ENCODE measurements around the gene GUCY1A2. TPM values are rescaled to one million over a fixed set of nuclear protein-coding genes. Genes with fewer than 3 reads are reported as not detected.
"Not testable (repeated sequence)": the region's sequence is repeated elsewhere in the genome, so short reads cannot be mapped to it uniquely, and the experiment has no call there.

The GUCY1A2 gene
- total RNA-seq, result 10 to 100 TPM; 15.6 to 31.7 TPM
- polyA plus RNA-seq (ENCODE audit: insufficient read length in 6 of 6), result 10 to 100 TPM; 24.8 to 32.7 (median 26.2) TPM
- long read RNA-seq, donor 1, full-length matches to known transcripts, result 2 of 20 reads
- long read RNA-seq, donor 1, partial matches to known transcripts, result 18 of 20 reads
- long read RNA-seq, donor 1, other reads (novel, unspliced or antisense), result 0 of 20 reads
- long read RNA-seq, donor 2, full-length matches to known transcripts, result 1 of 11 reads
- long read RNA-seq, donor 2, partial matches to known transcripts, result 10 of 11 reads
- long read RNA-seq, donor 2, other reads (novel, unspliced or antisense), result 0 of 11 reads
- long read RNA-seq, donor 3, partial matches to known transcripts, result 5 of 5 reads
- long read RNA-seq, donor 3, other reads (novel, unspliced or antisense), result 0 of 5 reads
- long read RNA-seq, donor 4, partial matches to known transcripts, result 0 of 1 reads
- long read RNA-seq, donor 4, other reads (novel, unspliced or antisense), result 1 of 1 reads
- long read RNA-seq, donor 5, full-length matches to known transcripts, result 1 of 12 reads
- long read RNA-seq, donor 5, partial matches to known transcripts, result 11 of 12 reads
- long read RNA-seq, donor 5, other reads (novel, unspliced or antisense), result 0 of 12 reads
- long read RNA-seq, donor 6, result 0 reads
- long read RNA-seq, donor 7, result 0 reads
- long read RNA-seq, donor 8, full-length matches to known transcripts, result 3 of 12 reads
- long read RNA-seq, donor 8, partial matches to known transcripts, result 9 of 12 reads
- long read RNA-seq, donor 8, other reads (novel, unspliced or antisense), result 0 of 12 reads
- long read RNA-seq, donor 9, result 0 reads
- long read RNA-seq, donor 10, result 0 reads
- long read RNA-seq, donor 11, full-length matches to known transcripts, result 1 of 12 reads
- long read RNA-seq, donor 11, partial matches to known transcripts, result 11 of 12 reads
- long read RNA-seq, donor 11, other reads (novel, unspliced or antisense), result 0 of 12 reads
- long read RNA-seq, donor 12, full-length matches to known transcripts, result 4 of 11 reads
- long read RNA-seq, donor 12, partial matches to known transcripts, result 7 of 11 reads
- long read RNA-seq, donor 12, other reads (novel, unspliced or antisense), result 0 of 11 reads

GRCh38 chr11:107018219-107018901, at the start of gene GUCY1A2:
TSS of gene GUCY1A2 (minus strand) at chr11:107018476. CDS start at chr11:107018055, 421 bp downstream.
- Histone ChIP-seq H3K27me3 (peaks cover 20 to 75% of the 10 kb centered on the region in 2 donors), H3K9me3 (no peaks in the 10 kb centered on the region), H3K36me3 (no peaks in the 10 kb centered on the region), H3K4me1 (no peaks in the 10 kb centered on the region), H3K4me3 (peak within 1 kb of the TSS; percentile 22 to 31), H3K27ac (peak within 1 kb of the TSS in 1 of 2 donors; percentile 56)
- DNase-seq (peak; percentile 34 to 78 (median 64)), ATAC-seq (peak; percentile 28)
- intact Hi-C loops (cut with DNase I), result no loop called here
- TF ChIP-seq CTCF (IDR thresholded peaks at IDR 0.05), result no peak

GRCh38 chr11:107054391-107054790, 36.1 kb upstream of the GUCY1A2 start:
- no peaks in the 10 kb centered on the region for H3K27me3 ChIP-seq
- no peaks in the 10 kb centered on the region for H3K4me1 ChIP-seq
- DNase-seq, result no peak
- no peak for TF ChIP-seq CTCF (IDR thresholded peaks at IDR 0.05)
- peaks cover 0 to 35% of the 10 kb centered on the region in 2 donors for H3K9me3 ChIP-seq
- intact Hi-C loops (cut with DNase I), result no loop called here
- ATAC-seq, result no peak
- H3K36me3 ChIP-seq, result no peaks in the 10 kb centered on the region
- H3K4me3 ChIP-seq, result no peak overlapping the region
- no peak overlapping the region for H3K27ac ChIP-seq

- ATAC-seq; H3K36me3 ChIP-seq; H3K4me3 ChIP-seq; H3K27me3 ChIP-seq; DNase-seq; H3K27ac ChIP-seq; intact Hi-C loops (cut with DNase I); H3K4me1 ChIP-seq: not testable (repeated sequence)
- peaks cover 0 to 38% of the 10 kb centered on the region in 2 donors for H3K9me3 ChIP-seq
Observed at GRCh38 chr11:107051332-107051731, 33.1 kb upstream of the GUCY1A2 start.

- intact Hi-C loops (cut with DNase I); H3K4me1 ChIP-seq; H3K36me3 ChIP-seq; H3K27me3 ChIP-seq; H3K27ac ChIP-seq; ATAC-seq; DNase-seq; H3K4me3 ChIP-seq: not testable (repeated sequence)
- H3K9me3 ChIP-seq, result peaks cover 0 to 38% of the 10 kb centered on the region in 2 donors
Observed at GRCh38 chr11:107050899-107051298, 32.6 kb upstream of the GUCY1A2 start.

GRCh38 chr11:107050121-107050520, 31.8 kb upstream of the GUCY1A2 start:
- H3K4me3 ChIP-seq, result no peak overlapping the region
- no peaks in the 10 kb centered on the region for H3K27me3 ChIP-seq
- no peak overlapping the region for H3K27ac ChIP-seq
- no peak for TF ChIP-seq CTCF (IDR thresholded peaks at IDR 0.05)
- H3K36me3 ChIP-seq, result no peaks in the 10 kb centered on the region
- no peak for ATAC-seq
- H3K9me3 ChIP-seq, result peaks cover 0 to 38% of the 10 kb centered on the region in 2 donors
- intact Hi-C loops (cut with DNase I), result no loop called here
- no peak for DNase-seq
- H3K4me1 ChIP-seq, result no peaks in the 10 kb centered on the region

Measured in left lung (tissue), 14 donors.